ENCODE results near the gene DOCK1.

Gene DOCK1

DNA sequence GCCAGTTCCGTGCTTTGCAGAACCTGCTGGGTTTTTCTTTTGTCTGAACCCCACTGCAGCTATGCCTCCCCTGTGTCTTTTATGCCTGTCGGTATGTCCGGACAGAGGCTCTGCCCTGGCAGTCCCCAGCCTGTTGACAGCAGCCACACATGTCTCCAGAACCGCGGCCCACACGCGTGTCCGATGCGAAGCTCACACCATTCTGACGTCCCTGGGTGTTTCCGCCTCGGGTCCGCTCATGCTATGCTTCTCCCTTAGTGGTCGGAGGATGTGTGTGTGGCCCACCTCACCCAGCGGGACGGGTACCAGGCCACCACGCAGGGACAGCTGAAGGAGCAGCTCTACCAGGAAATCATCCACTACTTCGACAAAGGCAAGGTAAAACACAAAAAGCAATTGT is 479.3 kb downstream of the DOCK1 start:
- TF ChIP-seq, protein P1, sequence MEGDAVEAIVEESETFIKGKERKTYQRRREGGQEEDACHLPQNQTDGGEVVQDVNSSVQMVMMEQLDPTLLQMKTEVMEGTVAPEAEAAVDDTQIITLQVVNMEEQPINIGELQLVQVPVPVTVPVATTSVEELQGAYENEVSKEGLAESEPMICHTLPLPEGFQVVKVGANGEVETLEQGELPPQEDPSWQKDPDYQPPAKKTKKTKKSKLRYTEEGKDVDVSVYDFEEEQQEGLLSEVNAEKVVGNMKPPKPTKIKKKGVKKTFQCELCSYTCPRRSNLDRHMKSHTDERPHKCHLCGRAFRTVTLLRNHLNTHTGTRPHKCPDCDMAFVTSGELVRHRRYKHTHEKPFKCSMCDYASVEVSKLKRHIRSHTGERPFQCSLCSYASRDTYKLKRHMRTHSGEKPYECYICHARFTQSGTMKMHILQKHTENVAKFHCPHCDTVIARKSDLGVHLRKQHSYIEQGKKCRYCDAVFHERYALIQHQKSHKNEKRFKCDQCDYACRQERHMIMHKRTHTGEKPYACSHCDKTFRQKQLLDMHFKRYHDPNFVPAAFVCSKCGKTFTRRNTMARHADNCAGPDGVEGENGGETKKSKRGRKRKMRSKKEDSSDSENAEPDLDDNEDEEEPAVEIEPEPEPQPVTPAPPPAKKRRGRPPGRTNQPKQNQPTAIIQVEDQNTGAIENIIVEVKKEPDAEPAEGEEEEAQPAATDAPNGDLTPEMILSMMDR (conservative IDR thresholded peaks at IDR 0.05; ENCODE audit: low read depth, low read length) = no peak
- Histone ChIP-seq H3K4me2 (no peak overlapping the region), H3K36me3 (ENCODE audit: insufficient read depth) (no peaks in the 10 kb centered on the region)

DNA sequence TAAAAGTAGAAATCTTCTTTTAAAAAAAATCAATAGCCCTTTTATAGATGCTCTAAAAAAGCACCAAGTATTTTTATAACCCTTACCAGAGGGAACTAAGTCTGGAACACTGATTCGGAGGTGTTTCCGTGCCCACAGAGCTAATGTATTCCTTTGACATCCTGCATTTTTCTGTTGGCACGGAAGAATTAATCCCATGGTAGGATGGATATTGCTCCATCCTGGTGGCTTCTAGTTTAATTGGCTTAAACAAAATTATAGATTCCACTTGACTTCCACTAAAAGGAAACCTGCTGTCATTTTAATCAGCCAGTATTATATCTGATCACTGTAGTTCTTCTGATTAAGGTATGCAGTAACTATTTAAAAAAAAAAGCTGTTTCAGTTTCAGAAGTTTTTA is 479.8 kb downstream of the DOCK1 start:
- Histone ChIP-seq H3K27me3 (ENCODE audit: insufficient read depth, low read depth) (no peaks in the 10 kb centered on the region), H3K79me2 (ENCODE audit: insufficient read depth, low read depth) (no peaks in the 10 kb centered on the region), H3K4me1 (ENCODE audit: low read depth, poor library complexity, severe bottlenecking) (no peaks in the 10 kb centered on the region), H3K9ac (no peak overlapping the region), H3K36me3 (ENCODE audit: insufficient read depth) (no peaks in the 10 kb centered on the region), H2AFZ (ENCODE audit: low read depth) (no peak overlapping the region), H4K20me1 (ENCODE audit: insufficient read depth) (no peaks in the 10 kb centered on the region), H3K27ac (no peak overlapping the region), H3K4me3 (IDR thresholded peaks at IDR 0.05; ENCODE audit: insufficient read depth, low read depth, low read length) (no peak overlapping the region), H3K4me2 (no peak overlapping the region)
- TF ChIP-seq, protein P1 (conservative IDR thresholded peaks at IDR 0.05; ENCODE audit: low read depth, low read length) = no peak

More for the DNA sequence above, 479.3 kb downstream of the DOCK1 start:
- H3K4me3 ChIP-seq (IDR thresholded peaks at IDR 0.05; ENCODE audit: insufficient read depth, low read depth, low read length) = no peak overlapping the region
- H3K27ac ChIP-seq = no peak overlapping the region
- no peaks in the 10 kb centered on the region for H3K27me3 ChIP-seq (ENCODE audit: insufficient read depth, low read depth)
- no peaks in the 10 kb centered on the region for H3K79me2 ChIP-seq (ENCODE audit: insufficient read depth, low read depth)
- no peaks in the 10 kb centered on the region for H4K20me1 ChIP-seq (ENCODE audit: insufficient read depth)
- H3K4me1 ChIP-seq (ENCODE audit: low read depth, poor library complexity, severe bottlenecking) = no peaks in the 10 kb centered on the region
- H3K9ac ChIP-seq = no peak overlapping the region
- H2AFZ ChIP-seq (ENCODE audit: low read depth) = no peak overlapping the region

DNA sequence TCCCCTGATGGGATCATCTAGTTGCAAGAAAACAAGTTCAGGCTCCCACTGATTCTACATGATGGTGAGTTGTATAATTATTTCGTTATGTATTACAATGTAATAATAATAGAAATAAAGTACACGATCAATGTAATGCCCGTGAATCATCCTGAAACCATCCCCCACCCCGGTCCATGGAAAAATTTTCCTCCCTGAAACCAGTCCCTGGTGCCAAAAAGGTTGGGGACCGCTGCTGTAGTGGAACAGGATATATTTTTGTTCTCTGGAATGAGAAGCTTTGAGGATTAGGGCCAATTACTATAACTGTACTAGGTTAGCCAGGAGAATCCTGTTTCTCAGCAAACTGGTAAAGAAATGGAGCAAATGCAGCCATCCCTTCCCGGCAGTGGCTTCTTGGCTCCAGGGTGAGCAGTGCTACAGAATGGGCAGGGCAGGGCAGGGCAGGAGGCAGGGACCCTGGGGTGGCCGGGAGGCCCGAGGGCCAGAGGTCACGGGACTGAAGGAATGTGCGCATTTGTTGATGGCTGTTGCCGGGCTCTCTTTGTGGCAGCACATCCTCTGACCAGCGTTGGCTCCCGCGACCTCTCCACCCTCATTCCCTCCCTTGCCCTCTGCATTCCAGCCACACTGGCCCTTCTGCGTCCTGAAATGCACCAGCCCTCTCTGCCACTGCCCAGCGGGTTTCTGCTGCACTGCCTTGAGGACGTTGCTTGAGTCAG is 481.5 kb downstream of the DOCK1 start:
- Histone ChIP-seq H3K9ac (no peak overlapping the region), H3K79me2 (ENCODE audit: insufficient read depth, low read depth) (no peaks in the 10 kb centered on the region), H3K27me3 (ENCODE audit: insufficient read depth, low read depth) (no peaks in the 10 kb centered on the region), H3K4me2 (no peak overlapping the region), H2AFZ (ENCODE audit: low read depth) (no peak overlapping the region), H4K20me1 (ENCODE audit: insufficient read depth) (no peaks in the 10 kb centered on the region), H3K4me3 (IDR thresholded peaks at IDR 0.05; ENCODE audit: insufficient read depth, low read depth, low read length) (no peak overlapping the region), H3K36me3 (ENCODE audit: insufficient read depth) (no peaks in the 10 kb centered on the region), H3K4me1 (ENCODE audit: low read depth, poor library complexity, severe bottlenecking) (no peaks in the 10 kb centered on the region), H3K27ac (no peak overlapping the region)
- TF ChIP-seq, protein P1 (conservative IDR thresholded peaks at IDR 0.05; ENCODE audit: low read depth, low read length) = no peak

DNA sequence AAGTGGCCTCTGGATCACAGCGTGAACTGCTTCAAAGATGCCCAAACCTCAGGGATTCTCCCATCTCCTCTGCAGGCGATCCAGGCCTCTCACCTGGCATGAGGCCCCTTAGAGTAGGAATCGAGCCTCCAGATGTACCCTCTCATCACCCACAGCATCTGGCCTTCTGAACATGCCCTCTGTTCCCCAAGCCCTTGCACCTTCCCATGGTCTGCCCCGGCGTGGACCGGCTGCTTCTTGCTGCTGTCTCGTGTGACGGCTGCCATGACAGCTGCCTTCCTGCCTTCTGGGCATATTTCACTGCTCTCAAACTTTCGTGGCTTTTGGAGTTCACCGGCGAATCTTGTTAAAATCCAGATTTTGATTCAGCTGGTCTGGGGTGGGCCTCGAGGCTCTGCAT is 486.6 kb downstream of the DOCK1 start:
- H3K4me1 ChIP-seq (ENCODE audit: low read depth, poor library complexity, severe bottlenecking) = no peaks in the 10 kb centered on the region
- TF ChIP-seq, protein P1 (conservative IDR thresholded peaks at IDR 0.05; ENCODE audit: low read depth, low read length) = no peak
- no peaks in the 10 kb centered on the region for H4K20me1 ChIP-seq (ENCODE audit: insufficient read depth)
- no peak overlapping the region for H3K4me3 ChIP-seq (IDR thresholded peaks at IDR 0.05; ENCODE audit: insufficient read depth, low read depth, low read length)
- H3K4me2 ChIP-seq = no peak overlapping the region
- no peaks in the 10 kb centered on the region for H3K27me3 ChIP-seq (ENCODE audit: insufficient read depth, low read depth)
- H3K9ac ChIP-seq = no peak overlapping the region
- H3K79me2 ChIP-seq (ENCODE audit: insufficient read depth, low read depth) = no peaks in the 10 kb centered on the region
- H3K27ac ChIP-seq = no peak overlapping the region
- no peak overlapping the region for H2AFZ ChIP-seq (ENCODE audit: low read depth)
- H3K36me3 ChIP-seq (ENCODE audit: insufficient read depth) = no peaks in the 10 kb centered on the region

Measured in KMS-11 (cell line).